ENCODE measurements around the gene UBE2E3.
"Not testable (repeated sequence)": the region's sequence is repeated elsewhere in the genome, so short reads cannot be mapped to it uniquely, and the experiment has no call there.

The UBE2E3 gene

GRCh38 chr2:181077128-181077709, 96.8 kb downstream of the UBE2E3 start:
- DNase-seq = peak; percentile 63

GRCh38 chr2:181083140-181083539, 102.7 kb downstream of the UBE2E3 start:
- no peak for DNase-seq

GRCh38 chr2:181085734-181086133, 105.3 kb downstream of the UBE2E3 start:
- DNase-seq = no peak

- DNase-seq = not testable (repeated sequence)
Observed at GRCh38 chr2:181091920-181092319, 111.5 kb downstream of the UBE2E3 start.

- DNase-seq = no peak
Observed at GRCh38 chr2:181095486-181095885, 115.1 kb downstream of the UBE2E3 start.

GRCh38 chr2:181103659-181104058, 123.3 kb downstream of the UBE2E3 start:
- DNase-seq = no peak

GRCh38 chr2:181104512-181105115, 124.2 kb downstream of the UBE2E3 start:
- peak; percentile 73 for DNase-seq

GRCh38 chr2:181105562-181105961, 125.2 kb downstream of the UBE2E3 start:
- no peak for DNase-seq

GRCh38 chr2:181106229-181106628, 125.8 kb downstream of the UBE2E3 start:
- no peak for DNase-seq

GRCh38 chr2:181106789-181107627, 126.6 kb downstream of the UBE2E3 start:
- peak; percentile 95 for DNase-seq

GRCh38 chr2:181107628-181107945, 127.2 kb downstream of the UBE2E3 start:
- DNase-seq = no peak

GRCh38 chr2:181111059-181111458, 130.7 kb downstream of the UBE2E3 start:
- DNase-seq = no peak

- no peak for DNase-seq
Observed at GRCh38 chr2:181112916-181113315, 132.5 kb downstream of the UBE2E3 start.

Measured in fibroblast of skin of back (primary cell).